ENCODE data around the gene ARPIN.

DNA sequence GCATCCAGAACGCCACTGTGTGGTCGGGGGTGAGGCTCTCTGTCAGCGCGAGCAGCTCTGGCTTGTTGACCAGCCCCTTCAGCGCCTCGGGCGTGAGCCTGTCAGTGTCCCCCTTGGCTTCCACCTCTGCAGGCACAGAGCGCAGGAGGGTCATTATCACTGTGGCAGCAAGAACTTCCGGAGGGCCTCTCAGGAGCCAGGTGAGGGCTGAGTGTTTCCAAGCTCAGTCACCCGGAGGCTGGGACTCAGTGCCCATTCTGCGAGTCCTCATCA lies 9.0 kb downstream of the ARPIN start:
- no peak for TF ChIP-seq CTCF (IDR thresholded peaks at IDR 0.05; ENCODE audit: low read depth, low read length, poor library complexity, severe bottlenecking)
- no peak for TF ChIP-seq EZH2phosphoT487 (IDR thresholded peaks at IDR 0.05; ENCODE audit: borderline replicate concordance, low read length)
